Measurements from ENCODE around the gene ZDHHC18.

Gene ZDHHC18

DNA sequence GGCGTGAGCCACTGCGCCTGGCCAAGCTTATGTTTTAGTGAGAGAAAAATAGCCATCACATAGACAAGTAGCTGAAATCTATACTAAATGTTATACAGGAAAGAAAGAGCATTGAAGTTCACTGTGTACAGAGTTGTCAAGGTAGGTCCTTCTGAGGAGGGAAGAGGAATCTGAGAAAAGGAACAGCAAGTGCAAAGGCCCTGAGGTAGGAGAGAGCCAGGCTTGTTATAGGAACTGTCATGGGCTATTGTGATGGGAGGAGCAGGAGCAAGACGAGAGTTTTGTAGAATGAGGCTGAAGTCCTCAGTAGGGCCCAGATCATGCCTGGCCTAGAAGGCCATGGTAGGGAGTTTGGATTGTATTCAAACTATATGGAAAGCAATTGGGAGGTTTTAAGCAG is 4.6 kb downstream of the ZDHHC18 start:
- peaks cover 39% of the 10 kb centered on the region for H3K4me1 ChIP-seq (ENCODE audit: low read length)
- H3K9me3 ChIP-seq (ENCODE audit: insufficient read depth, low read length), result no peaks in the 10 kb centered on the region
- TF ChIP-seq EZH2phosphoT487 (IDR thresholded peaks at IDR 0.05; ENCODE audit: low read depth), result no peak
- TF ChIP-seq, protein P1, sequence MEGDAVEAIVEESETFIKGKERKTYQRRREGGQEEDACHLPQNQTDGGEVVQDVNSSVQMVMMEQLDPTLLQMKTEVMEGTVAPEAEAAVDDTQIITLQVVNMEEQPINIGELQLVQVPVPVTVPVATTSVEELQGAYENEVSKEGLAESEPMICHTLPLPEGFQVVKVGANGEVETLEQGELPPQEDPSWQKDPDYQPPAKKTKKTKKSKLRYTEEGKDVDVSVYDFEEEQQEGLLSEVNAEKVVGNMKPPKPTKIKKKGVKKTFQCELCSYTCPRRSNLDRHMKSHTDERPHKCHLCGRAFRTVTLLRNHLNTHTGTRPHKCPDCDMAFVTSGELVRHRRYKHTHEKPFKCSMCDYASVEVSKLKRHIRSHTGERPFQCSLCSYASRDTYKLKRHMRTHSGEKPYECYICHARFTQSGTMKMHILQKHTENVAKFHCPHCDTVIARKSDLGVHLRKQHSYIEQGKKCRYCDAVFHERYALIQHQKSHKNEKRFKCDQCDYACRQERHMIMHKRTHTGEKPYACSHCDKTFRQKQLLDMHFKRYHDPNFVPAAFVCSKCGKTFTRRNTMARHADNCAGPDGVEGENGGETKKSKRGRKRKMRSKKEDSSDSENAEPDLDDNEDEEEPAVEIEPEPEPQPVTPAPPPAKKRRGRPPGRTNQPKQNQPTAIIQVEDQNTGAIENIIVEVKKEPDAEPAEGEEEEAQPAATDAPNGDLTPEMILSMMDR (IDR thresholded peaks at IDR 0.05; ENCODE audit: low read depth, low read length), result no peak
- H3K27ac ChIP-seq (ENCODE audit: low read length), result no peak overlapping the region
- peaks cover 7% of the 10 kb centered on the region for H4K20me1 ChIP-seq (ENCODE audit: insufficient read depth, low read length)
- no peak overlapping the region for H3K4me2 ChIP-seq (ENCODE audit: low read length)
- no peak overlapping the region for H3K4me3 ChIP-seq (ENCODE audit: low read length)
- H3K36me3 ChIP-seq (replicated peaks; ENCODE audit: low read depth, low read length), result peaks cover 38% of the 10 kb centered on the region
- peaks cover 54% of the 10 kb centered on the region for H3K79me2 ChIP-seq (ENCODE audit: low read length)
- no peaks in the 10 kb centered on the region for H3K27me3 ChIP-seq (ENCODE audit: low read depth, low read length)
- no peak overlapping the region for H2AFZ ChIP-seq (ENCODE audit: low read depth, low read length)
- H3K9ac ChIP-seq (ENCODE audit: low read length), result no peak overlapping the region

DNA sequence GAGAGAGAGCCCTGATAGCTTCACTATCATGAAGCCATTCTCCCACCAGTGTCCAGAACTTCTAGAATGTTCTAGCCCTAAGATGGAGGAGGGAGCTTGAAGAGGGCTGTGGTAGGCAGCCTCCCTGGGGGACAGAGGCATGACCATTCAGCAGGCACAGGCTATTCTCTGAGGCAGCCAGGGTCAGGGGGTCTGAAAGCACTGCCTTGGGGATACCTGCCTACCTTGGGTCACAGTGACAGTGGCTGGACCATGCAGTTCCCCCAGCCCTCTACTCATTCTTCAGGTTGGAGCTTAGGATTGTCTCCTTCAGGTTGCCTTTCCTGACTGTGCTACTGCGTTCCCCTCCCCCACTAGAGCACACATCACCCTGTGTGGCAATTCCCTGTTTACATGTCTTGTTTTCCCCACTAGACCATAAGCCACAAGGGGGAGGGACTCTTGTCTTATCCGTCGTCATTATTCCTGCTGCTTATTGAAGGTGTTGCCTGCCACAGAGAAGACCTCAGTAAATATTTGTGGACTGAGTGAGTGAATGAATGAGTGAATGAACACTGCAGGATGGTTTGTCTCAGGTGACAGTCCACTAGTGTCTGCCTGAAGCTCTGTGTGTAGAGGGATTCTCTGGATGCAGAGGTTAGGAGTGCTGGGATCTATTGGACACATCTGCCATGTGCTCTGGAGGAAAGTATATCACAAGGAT is 5.2 kb downstream of the ZDHHC18 start:
- Histone ChIP-seq H3K9ac (ENCODE audit: low read length) (no peak overlapping the region), H3K27ac (ENCODE audit: low read length) (no peak overlapping the region), H3K4me1 (ENCODE audit: low read length) (peaks cover 37% of the 10 kb centered on the region), H3K79me2 (ENCODE audit: low read length) (peaks cover 50% of the 10 kb centered on the region), H3K9me3 (ENCODE audit: insufficient read depth, low read length) (no peaks in the 10 kb centered on the region), H3K27me3 (ENCODE audit: low read depth, low read length) (no peaks in the 10 kb centered on the region), H4K20me1 (ENCODE audit: insufficient read depth, low read length) (peaks cover 7% of the 10 kb centered on the region), H3K36me3 (replicated peaks; ENCODE audit: low read depth, low read length) (peaks cover 40% of the 10 kb centered on the region), H3K4me2 (ENCODE audit: low read length) (no peak overlapping the region), H3K4me3 (ENCODE audit: low read length) (no peak overlapping the region), H2AFZ (ENCODE audit: low read depth, low read length) (no peak overlapping the region)
- TF ChIP-seq EZH2phosphoT487 (IDR thresholded peaks at IDR 0.05; ENCODE audit: low read depth), result no peak
- TF ChIP-seq, protein P1 (IDR thresholded peaks at IDR 0.05; ENCODE audit: low read depth, low read length), result no peak

DNA sequence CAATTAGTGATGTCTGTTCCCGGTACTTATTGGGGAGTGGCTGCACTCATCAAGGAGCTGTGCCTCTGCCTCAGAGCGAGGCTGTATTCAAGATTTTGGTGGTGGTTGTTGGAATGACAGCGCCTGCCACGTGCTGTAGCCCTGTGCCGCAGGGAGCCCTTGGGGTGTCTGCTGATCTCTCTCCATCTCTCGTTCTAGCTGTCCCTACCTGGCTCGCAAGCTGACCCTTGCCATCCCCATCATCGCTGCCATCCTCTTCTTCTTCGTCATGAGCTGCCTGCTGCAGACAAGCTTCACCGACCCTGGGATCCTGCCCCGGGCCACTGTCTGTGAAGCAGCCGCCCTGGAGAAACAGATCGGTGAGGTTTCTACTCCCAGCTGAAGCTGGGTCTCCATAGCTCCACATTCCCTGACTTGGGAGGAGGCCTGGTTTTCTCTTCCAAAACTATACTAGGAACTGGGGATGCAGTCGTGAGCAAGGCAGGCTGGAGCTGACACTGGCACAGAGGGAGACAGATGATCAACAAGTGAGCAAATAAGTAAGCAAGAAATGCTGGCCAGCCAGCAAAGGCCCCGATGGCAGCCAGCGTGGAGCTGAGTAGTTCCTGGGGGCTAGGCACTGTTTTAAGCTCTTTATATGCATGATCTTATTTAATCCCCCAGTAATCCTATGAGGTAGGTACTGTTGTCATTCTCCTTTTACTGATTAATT is 5.9 kb downstream of the ZDHHC18 start:
- no peak overlapping the region for H3K4me3 ChIP-seq (ENCODE audit: low read length)
- no peak overlapping the region for H3K9ac ChIP-seq (ENCODE audit: low read length)
- TF ChIP-seq, protein P1 (IDR thresholded peaks at IDR 0.05; ENCODE audit: low read depth, low read length), result no peak
- no peak for TF ChIP-seq EZH2phosphoT487 (IDR thresholded peaks at IDR 0.05; ENCODE audit: low read depth)
- H4K20me1 ChIP-seq (ENCODE audit: insufficient read depth, low read length), result peaks cover 7% of the 10 kb centered on the region
- H3K27me3 ChIP-seq (ENCODE audit: low read depth, low read length), result no peaks in the 10 kb centered on the region
- peaks cover 43% of the 10 kb centered on the region for H3K79me2 ChIP-seq (ENCODE audit: low read length)
- peak overlapping the region; percentile 80 for H3K4me2 ChIP-seq (ENCODE audit: low read length)
- H3K27ac ChIP-seq (ENCODE audit: low read length), result peak overlapping the region; percentile 82; the same call in 1 of the 2 replicates
- peaks cover 37% of the 10 kb centered on the region for H3K4me1 ChIP-seq (ENCODE audit: low read length)
- H2AFZ ChIP-seq (ENCODE audit: low read depth, low read length), result no peak overlapping the region
- H3K9me3 ChIP-seq (ENCODE audit: insufficient read depth, low read length), result no peaks in the 10 kb centered on the region
- peaks cover 40% of the 10 kb centered on the region for H3K36me3 ChIP-seq (replicated peaks; ENCODE audit: low read depth, low read length)

All from OCI-LY3 (cell line).